Right lobe of liver (tissue), 6 donors: ENCODE data around the gene SIM2. TPM values are rescaled to one million over a fixed set of nuclear protein-coding genes. Genes with fewer than 3 reads are reported as not detected.

Source experiments
- ATAC-seq, 4 donors: fragments of 200-7000 bp; cut with Tn5 transposase; one replicate each; pipeline ENCODE4 v1.9.1; 2020; ENCODE audit warnings: mild to moderate bottlenecking in 4 of 4, moderate library complexity in 4 of 4
- DNase-seq, 3 donors: peaks; one replicate each; pipeline ENCODE4 v3.0.0-alpha.2; 2020
- H3K27ac ChIP-seq, 3 donors: fragments of 200-600 bp; one replicate each; pipeline ENCODE4 v1.8.0; 2022
- H3K27me3 ChIP-seq, 2 donors: fragments of 200-600 bp; one replicate each; pipeline ENCODE4 v1.8.0; 2022
- H3K36me3 ChIP-seq, 4 donors: fragments of 200-600 bp; sonication (generic) in 1 of 4; one replicate each; pipeline versions ENCODE4 v1.5.1 to v1.8.0; 2017 to 2022; ENCODE audit warnings: control low read depth in 1 of 4
- H3K4me1 ChIP-seq, 4 donors: fragments of 200-600 bp; sonication (generic) in 1 of 4; one replicate each; pipeline versions ENCODE4 v1.5.1 to v1.8.0; 2017 to 2022; ENCODE audit warnings: control low read depth in 1 of 4
- H3K4me3 ChIP-seq, 3 donors: fragments of 200-600 bp; one replicate each; pipeline ENCODE4 v1.8.0; 2022
- H3K9me3 ChIP-seq, 4 donors: fragments of 200-600 bp; sonication (generic) in 1 of 4; one replicate each; pipeline versions ENCODE4 v1.5.1 to v1.8.0; 2017 to 2022; ENCODE audit warnings: control low read depth in 1 of 4
- CTCF ChIP-seq, 4 donors: fragments of 200-600 bp in 3 of 4; fragments of 450-650 bp in 1 of 4; IDR thresholded peaks; one replicate each; pipeline versions ENCODE4 v1.5.1 to v1.8.0; 2016 to 2022; ENCODE audit warnings: antibody characterized with exemption in 4 of 4, mild to moderate bottlenecking in 2 of 4
- POLR2A ChIP-seq: fragments of 450-650 bp; IDR thresholded peaks from one replicate; pipeline ENCODE4 v1.6.1; 2017; ENCODE audit warnings: antibody characterized with exemption, mild to moderate bottlenecking
- WGBS: methylation state at CpG from one replicate; pipeline ENCODE4 v1.1.6; 2018; ENCODE audit warnings: low coverage, low lambda C conversion rate; ENCODE audit not compliant: insufficient coverage; ENCODE audit errors: missing lambda C conversion rate; 5-methylcytosine and 5-hydroxymethylcytosine counted together
- intact Hi-C, 2 donors: fragments of 100-400 bp; cut with DNase I; formaldehyde crosslinking; loops; one replicate each; pipeline versions ENCODE4 v1.11.2 to v1.14.1; 2022
- total RNA-seq, 6 experiments: library from RNA; depleted of rRNA in 2 of 6; stranded (reverse); fragments of >200 nt in 2 of 6; fragmentation: NEBNext Ultra II Directional in 3 of 6; extraction: Animal tissue kit (Norgen Biotek cat#: 25700) in 3 of 6; gene quantifications; one replicate each; pipeline versions ENCODE4 v1.1.0 to v1.2.4, GENCODE V29; 2016 to 2023
- donor health status: DM: no; HTN: yes; CAD: no.
- donor health status: DM: no; HTN: no; CAD: no.
- donor health status: DM: no; HTN: no; CAD: no.
- donor health status: DM: no; HTN: yes; CAD: no.
- donor health status: DM: no; HTN: yes; CAD: no.

SIM2 gene
- total RNA-seq, 6 experiments from 2014 or later = not detected

DNA sequence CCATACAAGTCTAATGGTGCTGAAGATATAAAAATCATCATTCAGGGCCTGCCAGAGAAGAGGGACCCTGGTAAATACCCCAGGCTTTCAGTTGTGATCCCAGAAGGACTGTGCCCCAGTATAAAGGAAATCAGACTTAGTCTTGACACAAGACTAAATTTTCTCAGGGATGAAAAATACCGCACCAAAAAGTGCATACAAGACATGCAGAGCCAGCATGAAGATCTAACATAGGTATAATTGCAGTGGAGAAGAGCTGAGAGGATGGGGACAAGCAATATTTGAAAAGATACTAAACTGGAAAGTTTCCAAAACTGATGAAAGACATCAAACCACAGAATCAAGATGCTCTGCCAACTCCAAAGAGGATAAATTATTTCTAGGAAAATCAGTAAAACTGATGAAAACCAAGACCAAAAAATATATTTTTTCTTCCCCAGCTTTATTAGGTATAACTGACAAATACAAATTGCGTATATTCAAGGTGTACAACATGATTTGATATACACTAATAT lies 17.7 kb upstream of the SIM2 start:
- H3K27me3 ChIP-seq = peaks cover 0 to 6% of the 10 kb centered on the region in 2 donors
- no peak overlapping the region for H3K4me3 ChIP-seq
- no peak overlapping the region for H3K27ac ChIP-seq
- ATAC-seq = no peak
- H3K36me3 ChIP-seq = no peaks in the 10 kb centered on the region
- 62% methylated on average over 2 of the region's 2 CpGs for WGBS
- no peaks in the 10 kb centered on the region for H3K4me1 ChIP-seq
- H3K9me3 ChIP-seq = no peaks in the 10 kb centered on the region
- no peak for DNase-seq
- intact Hi-C loops = no loop called here
- no peak for TF ChIP-seq CTCF (IDR thresholded peaks at IDR 0.05)
- TF ChIP-seq POLR2A = no peak

GRCh38 chr21:36684957-36685714 lies 13.8 kb upstream of the SIM2 start:
- H3K4me1 ChIP-seq = no peaks in the 10 kb centered on the region
- peaks cover 7 to 14% of the 10 kb centered on the region in 2 donors for H3K27me3 ChIP-seq
- 54% methylated on average over 2 of the region's 2 CpGs for WGBS
- no peak overlapping the region for H3K4me3 ChIP-seq
- no peaks in the 10 kb centered on the region for H3K36me3 ChIP-seq
- no peaks in the 10 kb centered on the region for H3K9me3 ChIP-seq
- no peak for TF ChIP-seq CTCF (IDR thresholded peaks at IDR 0.05)
- no peak for TF ChIP-seq POLR2A
- ATAC-seq (no peak), DNase-seq (no peak)
- intact Hi-C loops = no loop called here
- H3K27ac ChIP-seq = no peak overlapping the region

DNA sequence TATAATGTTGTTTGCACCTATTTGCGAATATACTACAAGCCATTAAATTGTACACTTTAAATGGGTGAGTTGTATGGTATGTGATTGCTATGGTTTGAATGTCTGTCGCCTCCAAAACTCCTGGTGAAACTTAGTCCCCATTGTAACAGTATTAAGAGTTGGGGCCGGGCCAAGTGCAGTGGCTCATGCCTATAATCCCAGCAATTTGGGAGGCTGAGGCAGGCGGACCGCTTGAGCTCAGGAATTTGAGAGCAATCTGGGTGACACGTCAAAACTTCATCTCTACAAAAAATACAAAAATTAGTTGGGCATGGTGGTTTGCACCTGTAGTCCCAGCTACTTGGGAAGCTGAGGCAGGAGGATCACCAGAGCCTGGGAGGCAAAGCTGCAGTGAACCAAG lies 12.0 kb upstream of the SIM2 start:
- peaks cover 7 to 26% of the 10 kb centered on the region in 2 donors for H3K27me3 ChIP-seq
- no peaks in the 10 kb centered on the region for H3K9me3 ChIP-seq
- H3K27ac ChIP-seq = no peak overlapping the region
- no peak overlapping the region for H3K4me3 ChIP-seq
- H3K4me1 ChIP-seq = no peaks in the 10 kb centered on the region
- 53% methylated on average over 2 of the region's 6 CpGs for WGBS
- intact Hi-C loops = no loop called here
- TF ChIP-seq CTCF (IDR thresholded peaks at IDR 0.05) (no peak), POLR2A (no peak)
- DNase-seq = no peak
- ATAC-seq = no peak
- no peaks in the 10 kb centered on the region for H3K36me3 ChIP-seq

DNA sequence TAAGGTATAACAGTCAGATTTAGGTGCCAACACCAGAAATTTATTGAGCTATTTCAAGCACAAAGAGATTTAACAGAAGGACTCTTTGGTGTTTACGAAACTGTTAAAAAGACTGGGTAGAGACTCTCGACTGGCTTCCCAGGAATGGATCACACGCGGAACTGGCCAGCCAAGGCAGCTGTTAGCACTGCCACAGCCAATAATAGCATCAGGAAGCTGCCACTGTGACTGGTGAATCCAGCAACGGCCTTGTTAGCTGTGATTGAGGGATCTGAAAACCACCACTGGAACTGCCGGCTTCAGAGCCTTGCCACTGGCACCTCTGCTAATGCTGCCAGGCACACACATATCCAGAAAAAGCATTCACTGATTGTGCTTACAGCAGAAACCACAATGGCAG lies 10.6 kb upstream of the SIM2 start:
- no peaks in the 10 kb centered on the region for H3K9me3 ChIP-seq
- ATAC-seq = no peak
- H3K36me3 ChIP-seq = no peaks in the 10 kb centered on the region
- intact Hi-C loops = no loop called here
- H3K4me3 ChIP-seq = no peak overlapping the region
- TF ChIP-seq POLR2A = no peak
- no peak for TF ChIP-seq CTCF (IDR thresholded peaks at IDR 0.05)
- peaks cover 0 to 3% (median 0%) of the 10 kb centered on the region in 4 donors for H3K4me1 ChIP-seq
- DNase-seq = no peak
- peaks cover 19 to 36% of the 10 kb centered on the region in 2 donors for H3K27me3 ChIP-seq
- H3K27ac ChIP-seq = no peak overlapping the region
- WGBS = 57% methylated on average over 6 of the region's 6 CpGs
